IPS DF 4.7 (cell line): ENCODE measurements around the gene ADGRD2.

ENCODE experiments used
- DNase-seq: peaks from one replicate; pipeline ENCODE4 v3.0.0-alpha.2; 2013; ENCODE audit warnings: low spot score; ENCODE audit errors: extremely low read depth

ADGRD2 gene

GRCh38 chr9:124496463-124496862 lies 46.2 kb downstream of the ADGRD2 start:
- no peak for DNase-seq

GRCh38 chr9:124497441-124497840 lies 47.2 kb downstream of the ADGRD2 start:
- DNase-seq, result no peak

GRCh38 chr9:124498040-124498439 lies 47.8 kb downstream of the ADGRD2 start:
- DNase-seq, result no peak

- DNase-seq, result no peak
Measured at GRCh38 chr9:124498499-124499146, 48.4 kb downstream of the ADGRD2 start.

- no peak for DNase-seq
Measured at GRCh38 chr9:124499216-124499615, 49.0 kb downstream of the ADGRD2 start.

- no peak for DNase-seq
Measured at GRCh38 chr9:124500028-124500795, 50.0 kb downstream of the ADGRD2 start.

GRCh38 chr9:124500796-124501611 lies 50.8 kb downstream of the ADGRD2 start:
- DNase-seq, result no peak

- DNase-seq, result no peak
Measured at GRCh38 chr9:124501771-124502320, 51.6 kb downstream of the ADGRD2 start.

GRCh38 chr9:124502711-124503702 lies 52.8 kb downstream of the ADGRD2 start:
- DNase-seq, result no peak

GRCh38 chr9:124503713-124504529 lies 53.7 kb downstream of the ADGRD2 start:
- no peak for DNase-seq

GRCh38 chr9:124504530-124505005 lies 54.3 kb downstream of the ADGRD2 start:
- DNase-seq, result no peak

GRCh38 chr9:124505006-124505900 lies 55.0 kb downstream of the ADGRD2 start:
- DNase-seq, result no peak

GRCh38 chr9:124505901-124506346 lies 55.7 kb downstream of the ADGRD2 start:
- no peak for DNase-seq

GRCh38 chr9:124506433-124506832 lies 56.2 kb downstream of the ADGRD2 start:
- DNase-seq, result no peak

GRCh38 chr9:124506931-124507879 lies 57.0 kb downstream of the ADGRD2 start, which contains the start of gene NR5A1:
Gene NR5A1 (minus strand): TSS chr9:124507399. CDS start chr9:124503395, 4,004 bp downstream.
- DNase-seq, result no peak

- no peak for DNase-seq
Measured at GRCh38 chr9:124507880-124508423, 57.7 kb downstream of the ADGRD2 start.
